Right cardiac atrium (tissue), 5 donors: Measurements from ENCODE around the gene SENP2. TPM values are rescaled to one million over a fixed set of nuclear protein-coding genes. Genes with fewer than 3 reads are reported as not detected.
"Not testable (repeated sequence)": the region's sequence is repeated elsewhere in the genome, so short reads cannot be mapped to it uniquely, and the experiment has no call there.

Source experiments
- ATAC-seq, 2 donors: fragments of 200-7000 bp; cut with Tn5 transposase; one replicate each; pipeline versions ENCODE4 v1.8.0 to v1.9.1; 2020; ENCODE audit warnings: moderate library complexity in 2 of 2, mild to moderate bottlenecking in 1 of 2
- DNase-seq, 3 donors: peaks; one replicate each; pipeline ENCODE4 v3.0.0-alpha.2; 2020
- H3K27ac ChIP-seq: one replicate; pipeline ENCODE4 v1.5.1; 2013; ENCODE audit warnings: mild to moderate bottlenecking, low read length, control low read depth, moderate library complexity
- H3K27me3 ChIP-seq: one replicate; pipeline ENCODE4 v1.6.1; 2013; ENCODE audit not compliant: control insufficient read depth, insufficient read depth
- H3K4me1 ChIP-seq: one replicate; pipeline ENCODE4 v1.6.1; 2013; ENCODE audit warnings: low read length; ENCODE audit not compliant: control insufficient read depth, insufficient read depth
- H3K4me3 ChIP-seq: one replicate; pipeline ENCODE4 v1.5.1; 2013; ENCODE audit warnings: low read length, control low read depth
- H3K9me3 ChIP-seq: one replicate; pipeline ENCODE4 v1.6.1; 2013; ENCODE audit warnings: low read length; ENCODE audit not compliant: control insufficient read depth
- WGBS: extraction: QIAGEN DNeasy Blood & Tissue Kit; methylation state at CpG from one replicate; pipeline ENCODE4 v1.1.7; 2013; 5-methylcytosine and 5-hydroxymethylcytosine counted together
- intact Hi-C, 4 donors: fragments of 100-400 bp; cut with DNase I; formaldehyde crosslinking; loops; one replicate each; pipeline versions ENCODE4 v1.11.0 to v1.14.0; 2022 to 2023
- polyA plus RNA-seq: library from polyadenylated mRNA; stranded (reverse); fragments of 200-250 nt; gene quantifications from one replicate; pipeline ENCODE4 v1.2.3, GENCODE V29; 2013
- total RNA-seq, 4 donors: library from RNA; stranded (reverse); fragmentation: NEBNext Ultra II Directional; extraction: Animal tissue kit (Norgen Biotek cat#: 25700); gene quantifications; one replicate each; pipeline ENCODE4 v1.2.1, GENCODE V29; 2021
- donor health status: healthy with polysubstance abuse.
- donor health status: DM: no; HTN: yes; CAD: no.
- donor health status: DM: no; HTN: no; CAD: no.
- donor health status: DM: no; HTN: yes; CAD: no; lungs with severe emphysema.
- donor health status: DM: yes; HTN: yes; CAD: no.

Gene SENP2
- total and polyA plus RNA-seq, 5 donors: 9.2 to 30.1 (median 27.9) TPM

- H3K4me3 ChIP-seq: no peak overlapping the region
- no peaks in the 10 kb centered on the region for H3K27me3 ChIP-seq
- intact Hi-C loops: loop anchor here in 2 of 4 donors (5.0 to 10.0 kb wide), 3 partner anchors 54 to 204 kb away; partner anchors contain the start of gene TMEM41A (in 1 of the 2)
- DNase-seq (no peak), ATAC-seq (peak in 1 of 2 donors; percentile 47)
- no peak overlapping the region for H3K27ac ChIP-seq
- H3K4me1 ChIP-seq: no peaks in the 10 kb centered on the region
- WGBS: 87% methylated on average over 3 of the region's 3 CpGs
- H3K9me3 ChIP-seq: no peaks in the 10 kb centered on the region
These were observed 27.7 kb upstream of the SENP2 start for GRCh38 chr3:185558395-185558794.

DNA sequence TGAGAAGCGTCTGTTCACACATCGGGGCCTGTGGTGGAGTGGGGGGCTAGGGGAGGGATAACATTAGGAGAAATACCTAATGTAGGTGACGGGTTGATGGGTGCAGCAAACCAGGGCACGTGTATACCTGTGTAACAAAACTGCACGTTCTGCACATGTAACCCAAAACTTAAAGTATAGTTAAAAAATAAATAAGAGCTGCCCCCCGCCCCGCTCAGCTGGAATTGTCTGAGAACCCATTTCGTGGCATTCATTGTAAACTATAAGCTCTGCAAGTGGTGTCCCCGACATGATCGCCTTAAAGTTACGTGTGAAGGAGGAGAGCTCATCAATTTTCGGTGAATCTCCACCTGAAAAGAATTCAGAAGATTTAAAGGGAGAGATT is 26.4 kb upstream of the SENP2 start:
- ATAC-seq: no peak
- Histone ChIP-seq H3K9me3 (no peaks in the 10 kb centered on the region), H3K27ac (no peak overlapping the region), H3K27me3 (no peaks in the 10 kb centered on the region), H3K4me3 (no peak overlapping the region), H3K4me1 (no peaks in the 10 kb centered on the region)
- intact Hi-C loops: loop anchor here in 2 of 4 donors (5.0 to 10.0 kb wide), 3 partner anchors 55 to 205 kb away; partner anchors contain the start of gene TMEM41A (in 1 of the 2)
- DNase-seq: no peak
- WGBS: 83% methylated on average over 12 of the region's 12 CpGs

- WGBS: 81% methylated on average over 13 of the region's 13 CpGs
- no peak overlapping the region for H3K4me3 ChIP-seq
- no peak overlapping the region for H3K27ac ChIP-seq
- ATAC-seq: no peak
- no peak for DNase-seq
- H3K9me3 ChIP-seq: no peaks in the 10 kb centered on the region
- H3K4me1 ChIP-seq: no peaks in the 10 kb centered on the region
- intact Hi-C loops: no loop called here
- H3K27me3 ChIP-seq: no peaks in the 10 kb centered on the region
These were observed 25.4 kb upstream of the SENP2 start for GRCh38 chr3:185560676-185561075.

DNA sequence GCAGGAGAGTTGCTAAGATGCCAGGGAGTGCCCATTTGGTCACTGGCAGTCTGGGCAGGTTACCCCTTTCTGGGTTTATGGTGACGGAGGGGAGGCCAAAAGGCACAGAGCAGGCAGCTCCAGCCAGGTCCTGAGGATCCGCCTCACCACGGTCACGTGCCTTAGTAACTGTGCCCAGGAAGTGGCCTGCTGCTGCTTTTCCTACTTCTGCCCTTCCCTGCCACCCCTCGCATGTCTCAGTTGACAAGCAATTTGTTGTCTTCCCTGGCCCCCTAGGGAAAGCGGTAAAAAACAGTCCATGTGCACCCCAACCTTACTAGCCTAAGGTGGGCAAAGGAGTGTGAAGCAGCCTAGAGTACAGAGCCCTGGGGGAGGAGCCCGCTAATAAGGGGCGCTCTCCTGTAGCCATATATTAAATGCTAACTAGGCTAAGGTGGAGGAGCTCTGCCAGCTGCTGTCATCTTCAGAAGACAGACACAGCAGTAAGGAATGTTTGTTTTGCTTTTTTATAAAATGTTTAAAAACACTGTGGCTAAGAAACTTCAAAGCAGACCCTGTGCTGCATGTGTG is 24.6 kb upstream of the SENP2 start:
- Histone ChIP-seq H3K4me1 (no peaks in the 10 kb centered on the region), H3K27me3 (no peaks in the 10 kb centered on the region), H3K27ac (no peak overlapping the region), H3K4me3 (no peak overlapping the region), H3K9me3 (no peaks in the 10 kb centered on the region)
- DNase-seq: peak; percentile 34 to 64 (median 59)
- ATAC-seq: peak; percentile 28 to 31
- 69% methylated on average over 8 of the region's 8 CpGs for WGBS
- intact Hi-C loops: no loop called here

DNA sequence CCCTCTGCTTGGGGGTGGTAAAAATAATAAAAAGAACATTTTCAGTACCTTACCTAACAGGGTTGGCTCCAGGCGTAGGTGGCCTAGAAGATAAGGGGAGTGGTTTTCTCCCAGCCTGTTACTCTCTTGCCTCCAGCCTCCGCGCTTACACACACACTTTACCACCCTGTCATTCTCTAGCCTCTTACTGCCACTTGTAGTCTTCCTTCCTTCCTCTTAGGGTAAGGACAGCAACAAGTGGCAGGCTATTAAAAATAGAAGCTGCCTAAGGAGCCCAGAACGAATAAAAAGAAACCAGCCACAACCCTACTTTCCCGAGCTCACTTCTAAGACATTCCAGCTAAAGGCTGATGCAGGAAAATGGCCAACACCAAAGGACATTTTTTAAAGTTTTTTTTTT is 24.1 kb upstream of the SENP2 start:
- H3K4me1 ChIP-seq: no peaks in the 10 kb centered on the region
- intact Hi-C loops: no loop called here
- H3K4me3 ChIP-seq: no peak overlapping the region
- ATAC-seq (no peak), DNase-seq (no peak)
- H3K27ac ChIP-seq: no peak overlapping the region
- no peaks in the 10 kb centered on the region for H3K9me3 ChIP-seq
- 33% methylated on average over 5 of the region's 5 CpGs for WGBS
- no peaks in the 10 kb centered on the region for H3K27me3 ChIP-seq

DNA sequence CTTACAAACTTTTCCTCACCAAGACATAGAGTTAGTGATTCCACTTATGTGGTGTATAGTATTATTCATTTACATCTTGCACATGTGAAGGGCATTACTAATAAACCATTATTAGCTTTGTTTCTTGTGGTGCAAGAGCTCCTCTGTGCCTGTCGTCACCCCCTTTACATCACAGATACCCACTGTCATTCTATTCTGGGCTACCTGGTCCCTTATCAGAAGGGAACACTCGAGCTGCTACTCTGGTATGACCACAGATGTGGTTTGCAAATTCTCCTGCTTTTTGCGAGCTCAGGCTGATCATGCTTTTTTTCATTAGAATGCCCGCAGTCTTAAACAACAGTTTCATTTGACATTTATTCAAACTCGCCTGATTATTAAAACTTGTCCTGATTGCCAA is 13.9 kb upstream of the SENP2 start:
- ATAC-seq: no peak
- WGBS: 71% methylated on average over 5 of the region's 5 CpGs

GRCh38 chr3:185575108-185575869 is 10.8 kb upstream of the SENP2 start:
- ATAC-seq, DNase-seq, intact Hi-C loops: not testable (repeated sequence)

More for the DNA sequence above, 13.9 kb upstream of the SENP2 start:
- Histone ChIP-seq H3K9me3 (no peaks in the 10 kb centered on the region), H3K27me3 (no peaks in the 10 kb centered on the region), H3K4me1 (no peaks in the 10 kb centered on the region), H3K27ac (no peak overlapping the region), H3K4me3 (no peak overlapping the region)
- intact Hi-C loops: no loop called here
- DNase-seq: no peak

GRCh38 chr3:185582236-185582635 is 3.9 kb upstream of the SENP2 start:
- WGBS: 49% methylated on average over 3 of the region's 3 CpGs
- intact Hi-C loops: no loop called here
- ATAC-seq (no peak), DNase-seq (no peak)
- Histone ChIP-seq H3K9me3 (no peaks in the 10 kb centered on the region), H3K27me3 (no peaks in the 10 kb centered on the region), H3K4me3 (no peak overlapping the region), H3K4me1 (no peaks in the 10 kb centered on the region), H3K27ac (no peak overlapping the region)

More at GRCh38 chr3:185575108-185575869, 10.8 kb upstream of the SENP2 start:
- not testable (repeated sequence) for H3K27ac ChIP-seq, H3K27me3 ChIP-seq, H3K4me3 ChIP-seq, H3K4me1 ChIP-seq, H3K9me3 ChIP-seq
- 30% methylated on average over 17 of the region's 17 CpGs for WGBS

DNA sequence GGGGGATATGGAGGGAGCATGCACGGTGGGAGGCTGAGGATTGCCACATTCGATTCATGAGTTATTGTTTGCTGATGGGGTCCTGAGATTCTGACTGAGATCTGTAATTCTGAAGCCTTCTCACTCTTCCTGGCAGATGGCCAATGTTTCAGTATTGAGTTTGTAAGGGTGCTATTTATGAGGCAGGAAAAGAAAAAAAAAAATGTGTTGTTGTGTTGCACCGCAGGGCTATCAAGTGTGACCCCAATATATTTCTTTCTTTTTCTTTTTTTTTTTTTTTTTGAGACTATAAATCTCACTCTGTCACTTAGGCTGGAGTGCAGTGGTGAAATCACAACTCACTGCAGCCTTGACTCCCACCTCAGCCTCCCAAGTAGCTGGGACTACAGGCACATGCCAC is 3.2 kb upstream of the SENP2 start:
- H3K27me3 ChIP-seq: no peaks in the 10 kb centered on the region
- no peak for ATAC-seq
- intact Hi-C loops: no loop called here
- no peak overlapping the region for H3K4me3 ChIP-seq
- no peak for DNase-seq
- 23% methylated on average over 3 of the region's 3 CpGs for WGBS
- no peaks in the 10 kb centered on the region for H3K4me1 ChIP-seq
- no peak overlapping the region for H3K27ac ChIP-seq
- no peaks in the 10 kb centered on the region for H3K9me3 ChIP-seq

DNA sequence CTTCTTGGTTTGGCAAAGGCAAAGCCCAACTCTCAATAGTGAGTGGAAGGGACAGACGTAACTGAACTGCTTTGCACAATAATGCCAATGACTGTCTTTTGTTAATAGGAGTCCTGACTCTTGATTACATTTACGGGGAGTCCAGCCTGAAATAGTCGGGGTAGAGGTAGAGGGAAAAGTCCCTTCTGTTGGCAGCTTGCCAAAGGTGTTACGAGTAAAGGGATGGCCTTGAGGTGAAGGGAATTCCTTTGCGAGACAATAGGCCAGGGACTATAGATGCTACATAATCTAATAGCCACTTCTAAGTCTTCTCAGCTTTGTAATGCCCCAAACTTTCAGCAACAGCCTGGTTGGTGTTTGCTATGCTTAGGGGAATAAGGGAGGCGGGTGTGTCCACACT is 2.2 kb upstream of the SENP2 start:
- H3K27me3 ChIP-seq: no peaks in the 10 kb centered on the region
- intact Hi-C loops: no loop called here
- H3K4me1 ChIP-seq: no peaks in the 10 kb centered on the region
- H3K27ac ChIP-seq: no peak overlapping the region
- ATAC-seq: no peak
- H3K9me3 ChIP-seq: no peaks in the 10 kb centered on the region
- 63% methylated on average over 6 of the region's 6 CpGs for WGBS
- H3K4me3 ChIP-seq: no peak overlapping the region
- DNase-seq: no peak

- ATAC-seq (no peak), DNase-seq (no peak)
- 86% methylated on average over 4 of the region's 4 CpGs for WGBS
- Histone ChIP-seq H3K4me3 (no peak overlapping the region), H3K27ac (no peak overlapping the region), H3K9me3 (no peaks in the 10 kb centered on the region), H3K4me1 (no peaks in the 10 kb centered on the region), H3K27me3 (no peaks in the 10 kb centered on the region)
- intact Hi-C loops: no loop called here
These were observed 1.4 kb upstream of the SENP2 start for GRCh38 chr3:185584686-185585085.
